T-helper 22 cell (primary cell): Measurements from ENCODE around the gene ACHE.

Experiments used
- DNase-seq: peaks from one replicate; pipeline ENCODE4 v3.0.0-alpha.2; 2020; ENCODE audit warnings: low read depth

Gene ACHE

GRCh38 chr7:100896732-100897608 is 1.3 kb upstream of the ACHE start:
- DNase-seq: peak; percentile 29

DNA sequence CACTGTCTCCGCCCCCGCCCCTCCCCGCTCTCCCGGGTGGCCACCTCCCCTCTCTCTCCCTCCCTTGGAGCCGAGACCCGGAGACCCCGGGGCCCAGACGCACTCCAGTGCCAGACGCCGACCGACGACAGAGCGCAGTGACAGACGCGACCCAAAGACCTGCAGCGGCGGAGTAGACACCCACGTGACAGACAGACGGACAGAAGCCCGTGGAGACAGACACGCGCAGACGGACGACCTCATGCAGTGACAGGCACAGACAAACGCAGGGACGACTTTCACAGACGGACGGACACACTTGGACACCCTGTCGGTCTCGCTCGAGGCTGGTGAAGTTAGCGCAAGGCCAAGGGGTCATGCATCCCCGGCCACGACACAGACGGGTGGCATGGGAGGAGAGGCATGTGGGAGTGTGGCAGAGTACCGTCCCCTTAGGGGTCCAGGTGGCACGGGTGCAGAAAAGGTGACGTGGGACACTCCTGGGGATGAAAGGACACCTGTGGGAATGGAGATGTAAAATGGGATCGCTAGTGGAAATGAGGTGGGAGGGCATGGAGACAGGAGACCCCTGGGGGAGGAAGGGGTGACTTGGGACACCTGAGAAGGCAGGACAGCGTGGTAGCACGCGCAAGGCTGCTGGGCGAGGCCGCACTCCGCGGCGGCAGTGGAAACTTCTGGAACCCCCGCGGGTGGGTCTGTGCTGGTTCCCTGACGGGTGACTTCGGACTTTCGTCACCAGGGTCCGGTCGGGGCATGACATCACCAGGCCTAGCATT is 456 bp upstream of the ACHE start:
- no peak for DNase-seq

DNA sequence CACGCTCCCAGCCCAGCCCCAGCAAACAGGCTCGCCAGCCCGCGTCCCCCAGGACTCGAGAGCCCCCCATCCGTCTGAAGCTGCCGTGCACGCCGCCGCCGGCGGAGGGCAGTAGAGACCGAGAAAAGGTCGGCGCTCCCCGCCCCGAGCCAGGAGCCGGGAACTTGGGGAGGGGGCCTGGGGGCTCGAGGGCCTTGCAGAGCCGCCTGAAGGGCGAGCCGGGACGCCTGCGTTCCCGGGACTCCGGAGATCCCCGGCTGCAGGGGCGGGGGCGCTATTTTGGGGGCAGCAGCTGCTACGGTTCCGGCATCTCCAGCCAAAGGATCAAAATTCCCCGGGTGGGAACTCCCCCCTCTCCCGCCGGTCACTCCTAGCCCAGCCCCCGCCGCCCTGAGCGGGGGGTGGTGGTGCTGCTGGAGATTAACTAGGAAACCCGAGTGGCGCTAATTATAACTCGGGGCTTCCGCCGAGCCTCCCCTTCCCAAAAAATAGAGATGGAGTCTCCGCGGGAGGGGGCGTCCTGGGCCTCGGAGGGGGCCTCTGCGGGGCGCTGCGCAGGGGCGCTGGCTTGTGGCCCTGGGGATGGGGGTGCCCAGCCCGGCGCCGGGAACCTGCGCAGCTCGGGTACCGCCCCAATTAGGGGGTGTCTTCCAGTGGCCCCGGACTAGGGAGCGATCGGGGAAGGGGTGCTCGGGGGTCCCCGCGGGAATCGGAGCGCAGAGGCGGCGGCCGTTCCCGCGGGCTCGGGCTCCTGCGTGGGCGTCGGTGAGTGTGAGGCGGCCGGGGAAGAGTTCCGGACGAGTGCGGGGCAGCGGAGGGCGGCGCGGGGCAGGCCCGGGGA is 608 bp downstream of the ACHE start:
- peak; percentile 17 for DNase-seq

DNA sequence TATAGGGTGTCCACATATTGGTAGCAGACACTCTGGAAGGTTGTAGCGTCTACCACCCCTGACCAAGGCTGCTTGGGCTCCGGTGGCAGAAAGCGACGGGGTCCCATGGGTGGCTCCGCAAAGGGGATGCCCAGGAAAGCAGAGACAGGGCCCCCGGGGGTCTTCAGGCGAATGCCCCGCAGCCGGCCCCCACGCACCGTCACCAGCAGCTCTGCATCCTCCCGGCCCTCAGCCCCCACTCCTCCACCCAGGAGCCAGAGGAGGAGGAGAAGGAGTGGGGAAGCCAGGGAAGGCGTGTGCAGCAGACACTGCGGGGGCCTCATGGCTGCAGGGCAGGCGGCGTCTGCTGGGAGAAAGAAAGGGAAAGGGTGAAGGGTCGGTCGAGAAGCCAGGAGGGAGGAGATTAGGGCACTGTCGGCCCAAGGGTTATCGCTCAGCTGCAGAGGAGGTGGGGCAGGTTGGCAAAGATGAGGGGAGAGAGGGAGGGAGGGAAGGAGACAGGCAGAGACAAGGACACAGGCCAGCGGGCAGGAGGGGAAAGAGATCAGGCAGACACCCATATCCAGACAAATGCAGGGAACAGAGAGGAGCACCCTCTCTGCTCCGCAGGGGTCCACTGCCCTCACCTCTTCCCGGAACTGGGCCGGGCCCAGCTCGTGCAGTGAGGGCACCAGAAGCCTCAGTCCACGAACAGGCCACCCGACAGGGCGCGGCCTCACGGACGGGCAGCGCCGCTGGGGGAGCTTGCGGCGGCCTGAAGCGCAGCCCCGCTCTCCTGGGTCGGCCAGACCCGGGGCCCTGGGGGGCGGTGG is 1.6 kb downstream of the ACHE start:
- DNase-seq: no peak

- no peak for DNase-seq
These were observed 2.3 kb downstream of the ACHE start for GRCh38 chr7:100893318-100893895.

GRCh38 chr7:100892364-100893317 is 3.0 kb downstream of the ACHE start:
- DNase-seq: no peak

- no peak for DNase-seq
These were observed 4.0 kb downstream of the ACHE start for GRCh38 chr7:100891568-100892247.

DNA sequence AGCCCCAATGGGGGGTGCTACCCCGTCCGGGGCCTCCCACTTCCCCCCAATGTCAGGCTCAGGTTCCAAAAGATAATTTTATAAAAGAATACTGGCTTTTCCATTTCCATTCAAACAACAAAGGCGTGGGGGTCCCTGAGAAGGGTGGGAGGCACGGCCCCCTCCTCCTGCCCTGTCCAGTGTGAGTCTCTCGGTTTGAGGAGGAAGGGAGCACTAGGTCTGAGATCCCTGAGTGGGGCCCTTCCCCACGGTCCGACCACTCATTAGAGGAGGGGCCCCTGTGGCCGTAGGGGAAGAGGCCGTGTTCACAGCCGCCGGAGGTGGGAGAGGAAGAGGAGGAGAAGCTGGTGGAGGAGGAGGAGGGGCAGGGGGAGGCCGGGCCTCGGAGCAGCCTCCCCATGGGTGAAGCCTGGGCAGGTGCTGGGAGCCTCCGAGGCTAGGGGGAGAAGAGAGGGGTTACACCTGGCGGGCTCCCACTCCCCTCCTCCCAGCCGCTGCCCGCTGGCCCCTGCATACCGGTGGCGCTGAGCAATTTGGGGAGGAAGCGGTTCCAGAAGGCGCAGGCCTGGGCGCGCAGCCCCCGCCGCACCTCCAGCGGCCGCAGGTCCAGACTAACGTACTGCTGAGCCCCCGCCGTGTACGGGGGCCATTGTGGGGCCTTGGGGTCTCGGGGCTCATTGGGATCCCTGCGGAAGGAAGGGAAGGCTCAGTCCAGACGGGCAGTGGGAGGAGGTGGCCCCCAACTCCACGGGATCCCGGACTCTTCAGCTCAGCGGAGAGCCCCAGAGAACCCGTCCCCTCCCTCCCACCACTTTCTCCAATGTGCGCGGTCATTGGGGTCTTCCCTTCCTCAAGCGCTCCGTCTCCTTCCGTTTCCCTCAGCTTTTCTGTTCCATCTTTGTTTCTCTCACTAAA is 4.8 kb downstream of the ACHE start:
- DNase-seq: no peak

GRCh38 chr7:100888988-100889750 is 6.5 kb downstream of the ACHE start, which contains the start of gene UFSP1:
Gene UFSP1, minus strand, starts transcription at chr7:100889715. Its CDS starts 444 bp downstream, at chr7:100889271.
- no peak for DNase-seq

GRCh38 chr7:100888291-100888987 is 7.2 kb downstream of the ACHE start:
- DNase-seq: no peak

DNA sequence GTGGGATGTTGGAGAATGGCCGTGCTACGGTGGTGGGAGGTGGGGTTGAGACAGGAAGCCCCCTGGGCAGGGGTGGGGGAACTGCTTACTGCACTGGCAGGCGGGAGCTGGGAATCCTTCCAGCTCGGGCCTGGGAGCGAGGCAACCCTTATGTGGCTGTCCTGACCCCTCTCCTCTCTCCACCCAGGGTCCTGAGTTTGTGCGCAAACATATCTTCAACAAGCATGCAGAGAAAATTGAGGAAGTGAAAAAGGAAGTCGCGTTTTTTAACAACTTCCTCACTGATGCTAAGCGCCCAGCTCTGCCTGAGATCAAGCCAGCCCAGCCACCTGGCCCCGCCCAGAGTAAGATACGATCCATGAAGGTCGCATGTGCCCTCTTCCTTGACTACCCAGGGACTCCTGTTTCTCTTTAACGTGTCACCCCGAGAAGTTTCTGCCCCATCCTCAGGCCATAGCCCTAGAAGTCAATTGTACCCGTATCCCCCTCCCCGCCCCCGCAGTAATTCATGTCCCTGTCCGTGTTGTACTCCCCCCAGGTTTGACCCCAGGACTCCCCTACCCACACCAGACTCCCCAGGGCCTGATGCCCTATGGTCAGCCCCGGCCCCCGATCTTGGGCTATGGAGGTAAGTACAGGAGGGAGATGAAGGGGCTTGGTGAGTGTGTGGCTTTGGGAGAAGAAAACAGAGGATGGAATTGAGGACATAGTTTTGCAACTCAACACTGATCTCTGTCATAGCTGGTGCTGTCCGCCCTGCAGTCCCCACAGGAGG is 8.0 kb downstream of the ACHE start:
- peak; percentile 57 for DNase-seq

DNA sequence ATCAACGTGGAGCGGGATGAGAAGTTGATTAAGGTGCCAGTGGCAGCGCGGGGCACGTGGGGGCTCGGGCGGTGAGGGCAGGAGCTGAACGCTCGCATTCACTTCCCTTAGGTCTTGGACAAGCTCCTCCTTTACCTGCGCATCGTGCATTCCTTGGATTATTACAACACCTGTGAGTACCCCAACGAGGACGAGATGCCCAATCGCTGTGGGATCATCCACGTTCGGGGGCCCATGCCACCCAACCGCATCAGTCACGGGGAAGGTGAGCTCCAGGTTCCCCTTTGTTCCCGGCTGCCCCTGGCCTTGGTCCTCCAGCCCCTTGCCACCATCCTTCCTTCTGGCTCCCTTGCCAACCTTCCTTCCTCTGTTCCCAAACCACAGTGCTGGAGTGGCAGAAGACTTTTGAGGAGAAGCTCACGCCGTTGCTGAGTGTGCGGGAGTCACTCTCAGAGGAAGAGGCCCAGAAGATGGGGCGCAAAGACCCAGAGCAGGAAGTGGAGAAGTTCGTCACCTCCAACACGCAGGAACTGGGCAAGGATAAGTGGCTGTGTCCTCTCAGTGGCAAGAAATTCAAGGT is 8.7 kb downstream of the ACHE start:
- no peak for DNase-seq

DNA sequence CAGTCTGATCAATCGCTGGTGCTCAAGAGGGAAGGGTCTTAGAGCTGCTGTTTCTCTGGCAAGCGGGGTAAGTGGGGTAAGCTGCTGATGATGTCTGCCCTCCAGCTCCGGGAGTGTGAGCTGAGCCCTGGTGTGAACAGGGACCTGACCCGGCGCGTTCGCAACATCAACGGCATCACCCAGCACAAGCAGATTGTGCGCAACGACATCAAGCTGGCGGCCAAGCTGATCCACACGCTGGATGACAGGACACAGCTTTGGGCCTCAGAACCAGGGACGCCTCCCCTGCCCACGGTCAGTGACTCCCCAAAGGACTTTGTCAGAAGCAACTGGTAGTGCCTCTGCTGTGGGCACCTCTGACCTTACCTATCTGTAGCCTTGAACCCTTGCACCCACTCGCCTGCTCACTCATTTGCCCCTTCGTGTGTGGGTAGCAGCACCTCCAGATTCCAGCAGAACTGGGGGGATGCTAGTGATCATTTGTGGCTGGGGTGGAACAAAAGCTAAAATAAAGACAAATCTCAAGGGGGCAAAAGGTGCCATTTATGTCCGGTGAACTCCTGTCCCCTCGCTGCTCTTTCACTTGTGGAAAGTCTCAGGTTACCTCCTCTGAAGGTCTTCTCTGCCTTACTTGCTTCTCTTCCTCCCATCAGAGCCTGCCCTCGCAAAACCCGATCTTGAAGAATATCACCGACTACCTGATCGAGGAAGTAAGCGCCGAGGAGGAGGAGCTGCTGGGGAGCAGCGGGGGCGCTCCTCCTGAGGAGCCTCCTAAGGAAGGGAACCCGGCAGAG is 9.3 kb downstream of the ACHE start:
- DNase-seq: no peak

DNA sequence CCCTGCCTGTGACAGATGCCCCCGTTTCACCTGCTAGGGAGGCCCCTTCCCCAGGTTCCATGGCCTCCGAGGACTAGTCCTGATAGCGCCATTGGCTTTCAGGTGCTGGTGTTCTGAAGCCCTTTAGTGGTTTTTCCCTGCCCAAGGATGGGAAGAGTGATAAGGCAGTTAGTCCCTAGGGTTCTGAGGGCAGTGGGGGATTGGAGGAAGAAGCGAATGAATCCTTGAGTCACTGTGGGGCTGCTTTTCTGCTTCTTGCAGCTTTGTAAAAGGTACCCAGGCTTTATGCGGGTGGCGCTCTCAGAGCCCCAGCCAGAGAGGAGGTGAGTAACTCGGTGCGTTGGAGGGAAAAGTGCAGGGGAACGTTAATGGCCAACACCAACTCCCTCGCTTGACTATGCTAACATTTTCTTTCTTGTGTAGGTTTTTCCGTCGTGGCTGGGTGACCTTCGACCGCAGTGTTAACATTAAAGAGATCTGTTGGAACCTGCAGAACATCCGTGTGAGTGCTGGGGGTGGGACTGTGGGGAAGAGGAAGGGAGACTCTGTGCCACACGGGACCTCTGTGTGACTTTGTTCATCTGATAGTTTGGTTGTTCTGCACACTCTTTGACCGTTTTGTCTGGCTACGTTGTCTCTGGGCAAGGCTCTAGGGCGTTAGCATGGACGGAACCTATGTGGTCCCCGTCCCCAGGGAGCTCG is 10.1 kb downstream of the ACHE start:
- DNase-seq: no peak
